Measurements from ENCODE around the gene GAA. TPM values are rescaled to one million over a fixed set of nuclear protein-coding genes. Genes with fewer than 3 reads are reported as not detected.

Gene GAA
- total and polyA plus RNA-seq, 9 donors = 2.4 to 77.3 (median 25.6) TPM

DNA sequence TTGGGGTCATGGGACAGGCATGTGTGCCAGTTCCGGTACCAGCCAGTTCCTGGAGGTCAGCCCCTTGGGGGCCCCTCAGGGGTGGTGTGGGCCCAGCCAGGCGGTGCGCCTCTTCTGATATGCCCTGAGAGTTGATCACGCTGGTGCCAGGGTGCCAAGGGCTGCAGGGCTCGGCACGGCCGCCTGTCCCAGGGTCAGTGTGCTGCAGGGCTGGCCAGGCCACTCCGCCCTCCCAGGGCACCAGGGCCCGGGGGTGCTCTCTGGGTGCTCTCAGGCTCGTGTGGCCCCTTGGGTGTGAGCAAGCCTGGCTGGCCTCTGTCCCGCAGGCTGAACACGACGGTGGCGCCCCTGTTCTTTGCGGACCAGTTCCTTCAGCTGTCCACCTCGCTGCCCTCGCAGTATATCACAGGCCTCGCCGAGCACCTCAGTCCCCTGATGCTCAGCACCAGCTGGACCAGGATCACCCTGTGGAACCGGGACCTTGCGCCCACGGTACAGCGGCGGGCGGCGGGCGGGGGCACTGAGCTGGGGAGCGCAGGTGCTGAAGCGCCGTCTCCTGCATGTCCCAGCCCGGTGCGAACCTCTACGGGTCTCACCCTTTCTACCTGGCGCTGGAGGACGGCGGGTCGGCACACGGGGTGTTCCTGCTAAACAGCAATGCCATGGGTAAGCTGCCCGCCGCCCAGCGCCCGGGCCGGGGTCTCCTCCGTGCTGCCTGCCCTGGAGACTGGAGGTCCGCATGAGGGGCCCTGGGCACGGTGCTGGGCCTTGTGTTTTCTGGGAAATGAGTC lies 6.0 kb downstream of the GAA start:
- Histone ChIP-seq H3K4me1 (ENCODE audit: insufficient read depth) (peaks cover 5% of the 10 kb centered on the region), H3K4me3 (no peak overlapping the region), H3K27me3 (no peaks in the 10 kb centered on the region), H3K9me3 (no peaks in the 10 kb centered on the region), H3K36me3 (no peaks in the 10 kb centered on the region), H3K27ac (no peak overlapping the region)
- intact Hi-C loops (cut with DNase I) = no loop called here
- peak in 3 of 5 donors; percentile 17 to 35 (median 18) for DNase-seq
- WGBS, 3 donors = 91 to 95% (median 93%) methylated on average over 43 to 46 of the region's 46 CpGs
- no peak for TF ChIP-seq POLR2A (IDR thresholded peaks at IDR 0.05)
- no peak for TF ChIP-seq EP300 (IDR thresholded peaks at IDR 0.05)
- TF ChIP-seq, protein P1, sequence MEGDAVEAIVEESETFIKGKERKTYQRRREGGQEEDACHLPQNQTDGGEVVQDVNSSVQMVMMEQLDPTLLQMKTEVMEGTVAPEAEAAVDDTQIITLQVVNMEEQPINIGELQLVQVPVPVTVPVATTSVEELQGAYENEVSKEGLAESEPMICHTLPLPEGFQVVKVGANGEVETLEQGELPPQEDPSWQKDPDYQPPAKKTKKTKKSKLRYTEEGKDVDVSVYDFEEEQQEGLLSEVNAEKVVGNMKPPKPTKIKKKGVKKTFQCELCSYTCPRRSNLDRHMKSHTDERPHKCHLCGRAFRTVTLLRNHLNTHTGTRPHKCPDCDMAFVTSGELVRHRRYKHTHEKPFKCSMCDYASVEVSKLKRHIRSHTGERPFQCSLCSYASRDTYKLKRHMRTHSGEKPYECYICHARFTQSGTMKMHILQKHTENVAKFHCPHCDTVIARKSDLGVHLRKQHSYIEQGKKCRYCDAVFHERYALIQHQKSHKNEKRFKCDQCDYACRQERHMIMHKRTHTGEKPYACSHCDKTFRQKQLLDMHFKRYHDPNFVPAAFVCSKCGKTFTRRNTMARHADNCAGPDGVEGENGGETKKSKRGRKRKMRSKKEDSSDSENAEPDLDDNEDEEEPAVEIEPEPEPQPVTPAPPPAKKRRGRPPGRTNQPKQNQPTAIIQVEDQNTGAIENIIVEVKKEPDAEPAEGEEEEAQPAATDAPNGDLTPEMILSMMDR (IDR thresholded peaks at IDR 0.05) = no peak

DNA sequence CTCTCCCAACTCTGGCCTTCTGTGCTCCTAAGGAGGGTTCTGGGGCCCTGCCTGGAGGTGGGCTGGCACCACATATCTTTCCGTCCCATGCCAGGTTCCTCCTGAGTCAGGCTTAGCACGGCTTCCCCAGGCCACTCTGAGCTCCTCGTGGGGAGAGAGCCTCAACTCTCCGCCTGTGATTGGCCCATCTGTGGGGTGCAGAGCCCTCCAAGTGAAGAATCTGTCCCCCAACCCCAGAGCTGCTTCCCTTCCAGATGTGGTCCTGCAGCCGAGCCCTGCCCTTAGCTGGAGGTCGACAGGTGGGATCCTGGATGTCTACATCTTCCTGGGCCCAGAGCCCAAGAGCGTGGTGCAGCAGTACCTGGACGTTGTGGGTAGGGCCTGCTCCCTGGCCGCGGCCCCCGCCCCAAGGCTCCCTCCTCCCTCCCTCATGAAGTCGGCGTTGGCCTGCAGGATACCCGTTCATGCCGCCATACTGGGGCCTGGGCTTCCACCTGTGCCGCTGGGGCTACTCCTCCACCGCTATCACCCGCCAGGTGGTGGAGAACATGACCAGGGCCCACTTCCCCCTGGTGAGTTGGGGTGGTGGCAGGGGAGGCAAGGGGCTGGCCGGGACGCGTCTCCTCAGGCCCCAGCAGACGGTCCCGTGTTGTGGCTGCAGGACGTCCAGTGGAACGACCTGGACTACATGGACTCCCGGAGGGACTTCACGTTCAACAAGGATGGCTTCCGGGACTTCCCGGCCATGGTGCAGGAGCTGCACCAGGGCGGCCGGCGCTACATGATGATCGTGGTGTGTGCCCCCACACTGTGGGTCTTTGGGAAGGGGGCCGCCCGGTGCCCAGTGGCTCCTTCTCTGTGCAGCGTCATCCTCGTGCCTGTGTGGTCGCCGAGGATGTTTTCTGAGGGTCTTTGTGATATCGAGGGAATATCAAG lies 6.9 kb downstream of the GAA start:
- no peak overlapping the region for H3K27ac ChIP-seq
- H3K36me3 ChIP-seq = no peaks in the 10 kb centered on the region
- peak in 3 of 5 donors; percentile 16 to 30 (median 20) for DNase-seq

DNA sequence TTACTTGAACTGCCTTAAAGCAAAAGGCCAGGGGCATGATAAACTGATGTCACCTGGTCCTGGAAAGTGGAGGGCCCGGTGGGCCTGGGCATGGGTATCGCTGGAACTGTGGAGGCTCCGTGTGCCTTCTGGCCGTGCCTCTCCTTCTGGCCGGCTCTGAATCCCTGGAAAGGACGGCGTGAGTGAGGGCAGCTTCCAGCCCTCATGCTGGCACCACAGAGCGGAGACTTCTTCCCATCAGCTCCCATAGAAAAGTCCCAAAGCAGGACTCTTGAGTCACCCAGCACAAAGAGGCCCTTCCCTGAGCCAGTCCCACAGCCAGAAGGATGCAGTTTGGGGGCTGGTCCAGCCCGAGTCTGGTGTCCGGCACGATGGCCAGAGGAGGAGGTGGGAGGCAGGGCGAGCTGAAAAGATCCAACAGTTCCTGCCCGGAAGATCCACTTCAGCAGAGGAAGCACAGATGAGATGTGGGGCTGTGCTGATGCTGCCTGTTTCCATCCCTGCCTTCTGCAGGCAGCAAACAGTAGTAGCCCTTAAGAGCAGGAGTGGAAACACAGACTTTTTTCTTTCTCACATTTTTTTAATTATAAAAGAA lies 7.8 kb downstream of the GAA start:
- Histone ChIP-seq H3K27me3 (no peaks in the 10 kb centered on the region), H3K36me3 (no peaks in the 10 kb centered on the region), H3K27ac (no peak overlapping the region), H3K4me3 (no peak overlapping the region), H3K4me1 (ENCODE audit: insufficient read depth) (peaks cover 5% of the 10 kb centered on the region), H3K9me3 (no peaks in the 10 kb centered on the region)
- intact Hi-C loops (cut with DNase I) = no loop called here
- DNase-seq = peak in 1 of 5 donors; percentile 19
- TF ChIP-seq POLR2A (IDR thresholded peaks at IDR 0.05) (no peak), EP300 (IDR thresholded peaks at IDR 0.05) (no peak)
- TF ChIP-seq, protein P1 (IDR thresholded peaks at IDR 0.05) = no peak
- WGBS, 3 donors = 84 to 90% (median 84%) methylated on average over 13 of the region's 13 CpGs

More for the DNA sequence above, 6.9 kb downstream of the GAA start:
- TF ChIP-seq EP300 (IDR thresholded peaks at IDR 0.05) = no peak
- TF ChIP-seq POLR2A (IDR thresholded peaks at IDR 0.05) = no peak
- TF ChIP-seq, protein P1 (IDR thresholded peaks at IDR 0.05) = no peak
- Histone ChIP-seq H3K9me3 (no peaks in the 10 kb centered on the region), H3K4me1 (ENCODE audit: insufficient read depth) (peaks cover 5% of the 10 kb centered on the region), H3K4me3 (no peak overlapping the region), H3K27me3 (no peaks in the 10 kb centered on the region)
- intact Hi-C loops (cut with DNase I) = no loop called here
- 89 to 91% (median 90%) methylated on average over 40 of the region's 40 CpGs for WGBS, 3 donors
